ENCODE results near the gene SIX2.

DNA sequence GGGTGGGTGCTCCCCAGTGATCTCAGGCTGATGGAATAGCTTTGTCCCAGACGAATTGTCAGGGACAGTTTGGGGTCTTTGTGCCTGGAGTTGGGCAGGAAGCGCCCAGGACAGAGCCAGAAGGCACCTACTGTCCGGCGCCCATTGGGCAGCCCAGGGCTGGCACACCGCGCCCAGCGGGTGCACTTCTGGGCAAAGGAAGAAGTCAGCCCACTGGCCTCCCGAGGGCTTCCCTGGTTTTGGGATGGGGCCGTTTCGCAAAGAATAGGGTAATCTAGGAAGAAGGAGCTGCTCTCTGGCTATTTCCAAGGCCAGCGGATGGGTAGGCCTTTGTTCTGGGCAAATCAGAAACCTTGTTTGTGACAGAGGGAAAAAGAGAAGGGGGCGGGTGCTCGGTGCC lies 3.5 kb upstream of the SIX2 start:
- TF ChIP-seq, protein P1, sequence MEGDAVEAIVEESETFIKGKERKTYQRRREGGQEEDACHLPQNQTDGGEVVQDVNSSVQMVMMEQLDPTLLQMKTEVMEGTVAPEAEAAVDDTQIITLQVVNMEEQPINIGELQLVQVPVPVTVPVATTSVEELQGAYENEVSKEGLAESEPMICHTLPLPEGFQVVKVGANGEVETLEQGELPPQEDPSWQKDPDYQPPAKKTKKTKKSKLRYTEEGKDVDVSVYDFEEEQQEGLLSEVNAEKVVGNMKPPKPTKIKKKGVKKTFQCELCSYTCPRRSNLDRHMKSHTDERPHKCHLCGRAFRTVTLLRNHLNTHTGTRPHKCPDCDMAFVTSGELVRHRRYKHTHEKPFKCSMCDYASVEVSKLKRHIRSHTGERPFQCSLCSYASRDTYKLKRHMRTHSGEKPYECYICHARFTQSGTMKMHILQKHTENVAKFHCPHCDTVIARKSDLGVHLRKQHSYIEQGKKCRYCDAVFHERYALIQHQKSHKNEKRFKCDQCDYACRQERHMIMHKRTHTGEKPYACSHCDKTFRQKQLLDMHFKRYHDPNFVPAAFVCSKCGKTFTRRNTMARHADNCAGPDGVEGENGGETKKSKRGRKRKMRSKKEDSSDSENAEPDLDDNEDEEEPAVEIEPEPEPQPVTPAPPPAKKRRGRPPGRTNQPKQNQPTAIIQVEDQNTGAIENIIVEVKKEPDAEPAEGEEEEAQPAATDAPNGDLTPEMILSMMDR (IDR thresholded peaks at IDR 0.05; ENCODE audit: insufficient read depth, low read length, poor library complexity, severe bottlenecking), result no peak
- TF ChIP-seq EZH2phosphoT487 (conservative IDR thresholded peaks at IDR 0.05; ENCODE audit: low read length), result no peak
